ENCODE results near the gene PIK3R5.

GRCh38 chr17:8898636-8899035, 66.9 kb downstream of the PIK3R5 start:
- TF ChIP-seq, protein P1, sequence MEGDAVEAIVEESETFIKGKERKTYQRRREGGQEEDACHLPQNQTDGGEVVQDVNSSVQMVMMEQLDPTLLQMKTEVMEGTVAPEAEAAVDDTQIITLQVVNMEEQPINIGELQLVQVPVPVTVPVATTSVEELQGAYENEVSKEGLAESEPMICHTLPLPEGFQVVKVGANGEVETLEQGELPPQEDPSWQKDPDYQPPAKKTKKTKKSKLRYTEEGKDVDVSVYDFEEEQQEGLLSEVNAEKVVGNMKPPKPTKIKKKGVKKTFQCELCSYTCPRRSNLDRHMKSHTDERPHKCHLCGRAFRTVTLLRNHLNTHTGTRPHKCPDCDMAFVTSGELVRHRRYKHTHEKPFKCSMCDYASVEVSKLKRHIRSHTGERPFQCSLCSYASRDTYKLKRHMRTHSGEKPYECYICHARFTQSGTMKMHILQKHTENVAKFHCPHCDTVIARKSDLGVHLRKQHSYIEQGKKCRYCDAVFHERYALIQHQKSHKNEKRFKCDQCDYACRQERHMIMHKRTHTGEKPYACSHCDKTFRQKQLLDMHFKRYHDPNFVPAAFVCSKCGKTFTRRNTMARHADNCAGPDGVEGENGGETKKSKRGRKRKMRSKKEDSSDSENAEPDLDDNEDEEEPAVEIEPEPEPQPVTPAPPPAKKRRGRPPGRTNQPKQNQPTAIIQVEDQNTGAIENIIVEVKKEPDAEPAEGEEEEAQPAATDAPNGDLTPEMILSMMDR (IDR thresholded peaks at IDR 0.05), result no peak
- TF ChIP-seq POLR2A (IDR thresholded peaks at IDR 0.05), result no peak

Data from prostate gland (tissue), 2 donors.